ENCODE data around the gene ADCY6.
"Not testable (repeated sequence)": the region's sequence is repeated elsewhere in the genome, so short reads cannot be mapped to it uniquely, and the experiment has no call there.

ADCY6 gene

GRCh38 chr12:48750769-48751356, 38.0 kb downstream of the ADCY6 start:
- H3K4me3 ChIP-seq (ENCODE audit: low read depth, low read length), result no peak overlapping the region
- TF ChIP-seq, protein P1, sequence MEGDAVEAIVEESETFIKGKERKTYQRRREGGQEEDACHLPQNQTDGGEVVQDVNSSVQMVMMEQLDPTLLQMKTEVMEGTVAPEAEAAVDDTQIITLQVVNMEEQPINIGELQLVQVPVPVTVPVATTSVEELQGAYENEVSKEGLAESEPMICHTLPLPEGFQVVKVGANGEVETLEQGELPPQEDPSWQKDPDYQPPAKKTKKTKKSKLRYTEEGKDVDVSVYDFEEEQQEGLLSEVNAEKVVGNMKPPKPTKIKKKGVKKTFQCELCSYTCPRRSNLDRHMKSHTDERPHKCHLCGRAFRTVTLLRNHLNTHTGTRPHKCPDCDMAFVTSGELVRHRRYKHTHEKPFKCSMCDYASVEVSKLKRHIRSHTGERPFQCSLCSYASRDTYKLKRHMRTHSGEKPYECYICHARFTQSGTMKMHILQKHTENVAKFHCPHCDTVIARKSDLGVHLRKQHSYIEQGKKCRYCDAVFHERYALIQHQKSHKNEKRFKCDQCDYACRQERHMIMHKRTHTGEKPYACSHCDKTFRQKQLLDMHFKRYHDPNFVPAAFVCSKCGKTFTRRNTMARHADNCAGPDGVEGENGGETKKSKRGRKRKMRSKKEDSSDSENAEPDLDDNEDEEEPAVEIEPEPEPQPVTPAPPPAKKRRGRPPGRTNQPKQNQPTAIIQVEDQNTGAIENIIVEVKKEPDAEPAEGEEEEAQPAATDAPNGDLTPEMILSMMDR (IDR thresholded peaks at IDR 0.05; ENCODE audit: low read depth, low read length), result no peak

- H3K4me3 ChIP-seq (ENCODE audit: low read depth, low read length), result no peak overlapping the region
- TF ChIP-seq, protein P1 (IDR thresholded peaks at IDR 0.05; ENCODE audit: low read depth, low read length), result no peak
These were observed 38.7 kb downstream of the ADCY6 start for GRCh38 chr12:48750215-48750614.

GRCh38 chr12:48744251-48745008, 44.5 kb downstream of the ADCY6 start:
- no peak overlapping the region for H3K4me3 ChIP-seq (ENCODE audit: low read depth, low read length)
- TF ChIP-seq, protein P1 (IDR thresholded peaks at IDR 0.05; ENCODE audit: low read depth, low read length), result no peak

DNA sequence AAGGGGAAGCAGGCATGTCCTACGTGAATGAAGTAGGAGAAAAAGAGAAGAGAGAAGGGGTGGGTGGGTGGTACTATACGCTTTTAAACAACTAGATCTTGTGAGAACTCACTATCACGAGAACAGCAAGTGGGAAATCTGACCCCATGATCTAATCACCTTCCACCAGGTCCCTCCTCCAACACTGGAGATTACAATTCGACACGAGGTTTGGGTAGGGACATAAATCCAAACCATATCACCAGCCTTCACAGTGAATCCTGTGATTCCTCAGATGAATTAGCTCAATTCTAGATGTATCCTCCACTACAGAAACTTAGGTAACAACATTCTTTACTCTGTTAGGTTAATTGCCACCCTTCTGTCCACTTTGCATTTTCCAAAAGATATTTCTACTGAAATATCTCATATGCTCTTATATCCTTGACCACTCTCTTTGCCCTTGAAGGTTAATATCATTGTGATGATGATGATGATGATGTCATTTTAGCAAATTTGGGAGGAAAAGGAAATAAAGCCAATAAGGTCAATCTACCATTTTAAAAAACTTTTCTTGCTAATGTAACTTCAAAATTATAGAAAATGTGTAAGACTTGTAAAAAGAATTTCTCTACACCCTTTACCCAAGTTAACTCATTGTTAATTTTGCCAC, 49.1 kb downstream of the ADCY6 start:
- no peak overlapping the region for H3K4me3 ChIP-seq (ENCODE audit: low read depth, low read length)
- TF ChIP-seq, protein P1 (IDR thresholded peaks at IDR 0.05; ENCODE audit: low read depth, low read length), result no peak

DNA sequence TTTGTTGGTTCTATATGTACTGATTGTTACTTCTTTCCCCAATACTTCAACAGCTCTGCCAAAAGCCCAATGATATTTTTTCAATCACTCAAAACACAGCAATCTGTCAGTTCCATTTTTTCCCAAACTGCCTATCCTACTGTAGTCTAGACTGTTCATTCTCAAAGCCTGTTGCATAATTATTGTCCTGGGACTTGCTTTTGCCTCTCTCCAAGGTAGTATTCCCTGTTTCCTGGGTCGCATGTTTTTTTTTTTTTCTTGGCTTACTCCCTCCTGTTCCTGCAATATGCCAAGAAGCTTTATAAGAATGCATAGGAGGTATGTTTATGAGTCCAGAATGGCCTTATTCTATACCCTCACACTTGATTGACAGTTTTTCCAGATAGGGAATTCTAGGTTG, 52.4 kb downstream of the ADCY6 start:
- H3K4me3 ChIP-seq (ENCODE audit: low read depth, low read length), result no peak overlapping the region
- TF ChIP-seq, protein P1 (IDR thresholded peaks at IDR 0.05; ENCODE audit: low read depth, low read length), result no peak

- H3K4me3 ChIP-seq (ENCODE audit: low read depth, low read length), result no peak overlapping the region
- TF ChIP-seq, protein P1 (IDR thresholded peaks at IDR 0.05; ENCODE audit: low read depth, low read length), result no peak
These were observed 60.1 kb downstream of the ADCY6 start for GRCh38 chr12:48728807-48729206.

DNA sequence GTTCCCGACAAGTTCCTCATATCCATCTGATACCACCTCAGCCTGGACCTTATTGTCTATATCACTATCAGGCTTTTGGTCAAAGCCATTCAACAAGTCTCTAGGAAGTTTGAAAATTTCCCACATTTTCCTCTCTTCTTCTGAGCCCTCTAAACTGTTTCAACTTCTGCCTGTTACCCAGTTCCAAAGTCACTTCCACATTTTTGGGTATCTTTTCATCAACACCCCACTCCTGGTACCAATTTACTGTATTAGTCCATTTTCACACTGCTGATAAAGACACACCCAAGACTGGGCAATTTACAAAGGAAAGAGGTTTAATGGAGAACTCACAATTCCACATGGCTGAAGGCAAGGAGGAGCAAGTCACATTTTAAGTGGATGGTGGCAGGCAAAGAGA, 68.2 kb downstream of the ADCY6 start:
- H3K4me3 ChIP-seq (ENCODE audit: low read depth, low read length), result not testable (repeated sequence)

- not testable (repeated sequence) for H3K4me3 ChIP-seq (ENCODE audit: low read depth, low read length)
These were observed 68.7 kb downstream of the ADCY6 start for GRCh38 chr12:48720171-48720570.

DNA sequence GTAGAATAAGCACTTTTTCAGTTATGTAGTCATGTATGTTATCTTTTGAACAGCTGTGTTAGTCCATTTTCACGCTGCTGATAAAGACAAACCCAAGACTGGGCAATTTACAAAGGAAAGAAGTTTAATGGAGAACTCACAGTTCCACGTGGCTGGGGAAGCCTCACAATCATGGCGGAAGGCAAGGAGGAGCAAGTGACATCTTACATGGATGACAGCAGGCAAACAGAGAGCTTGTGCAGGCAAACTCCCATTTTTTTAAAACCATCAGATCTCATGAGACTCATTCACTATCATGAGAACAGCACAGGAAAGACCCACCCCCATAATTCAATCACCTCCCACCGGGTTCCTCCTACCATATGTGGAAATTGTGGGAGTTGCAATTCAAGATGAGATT, 69.9 kb downstream of the ADCY6 start:
- not testable (repeated sequence) for H3K4me3 ChIP-seq (ENCODE audit: low read depth, low read length)

All from WI38 (cell line).